Activated CD4-positive, alpha-beta T cell treated with anti-CD3 and anti-CD28 coated beads for 4 hours (primary cell): ENCODE measurements around the gene USP2.

Source experiments
- DNase-seq, 2 donors: peaks; one replicate each; pipeline ENCODE4 v3.0.0-alpha.2; 2020

USP2 gene

DNA sequence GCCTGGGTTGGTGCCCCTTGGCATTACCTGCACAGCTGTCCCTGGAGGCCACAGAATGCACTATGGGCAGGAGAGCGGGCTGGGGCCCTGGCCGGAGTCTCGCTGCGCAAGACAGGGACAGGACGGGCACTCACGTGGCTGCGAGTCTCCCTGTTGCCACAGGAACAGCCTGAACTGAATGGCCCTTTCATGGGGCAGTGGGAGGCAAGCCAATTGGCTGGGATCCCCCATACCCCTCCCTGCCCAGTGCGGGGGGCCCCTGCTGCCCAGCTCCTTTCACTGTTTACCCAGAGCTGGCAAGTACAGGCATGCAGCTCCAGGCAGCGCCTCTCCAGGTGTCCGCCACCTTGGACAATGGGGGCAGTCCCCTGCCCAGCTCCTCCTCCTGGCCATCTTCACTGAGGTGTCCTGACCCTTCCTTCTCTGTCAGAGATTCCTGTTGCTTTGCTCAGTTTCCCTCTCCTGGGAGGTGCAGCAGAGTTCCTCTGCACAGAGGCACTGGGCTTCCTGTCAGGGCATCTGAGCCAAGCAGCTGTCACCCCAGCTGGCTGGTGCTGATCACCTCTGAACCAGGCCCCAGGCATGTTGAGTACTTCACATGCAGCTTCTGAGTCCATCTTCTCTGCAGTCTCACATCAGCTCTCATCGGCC, 5.2 kb downstream of the USP2 start:
- DNase-seq: no peak

DNA sequence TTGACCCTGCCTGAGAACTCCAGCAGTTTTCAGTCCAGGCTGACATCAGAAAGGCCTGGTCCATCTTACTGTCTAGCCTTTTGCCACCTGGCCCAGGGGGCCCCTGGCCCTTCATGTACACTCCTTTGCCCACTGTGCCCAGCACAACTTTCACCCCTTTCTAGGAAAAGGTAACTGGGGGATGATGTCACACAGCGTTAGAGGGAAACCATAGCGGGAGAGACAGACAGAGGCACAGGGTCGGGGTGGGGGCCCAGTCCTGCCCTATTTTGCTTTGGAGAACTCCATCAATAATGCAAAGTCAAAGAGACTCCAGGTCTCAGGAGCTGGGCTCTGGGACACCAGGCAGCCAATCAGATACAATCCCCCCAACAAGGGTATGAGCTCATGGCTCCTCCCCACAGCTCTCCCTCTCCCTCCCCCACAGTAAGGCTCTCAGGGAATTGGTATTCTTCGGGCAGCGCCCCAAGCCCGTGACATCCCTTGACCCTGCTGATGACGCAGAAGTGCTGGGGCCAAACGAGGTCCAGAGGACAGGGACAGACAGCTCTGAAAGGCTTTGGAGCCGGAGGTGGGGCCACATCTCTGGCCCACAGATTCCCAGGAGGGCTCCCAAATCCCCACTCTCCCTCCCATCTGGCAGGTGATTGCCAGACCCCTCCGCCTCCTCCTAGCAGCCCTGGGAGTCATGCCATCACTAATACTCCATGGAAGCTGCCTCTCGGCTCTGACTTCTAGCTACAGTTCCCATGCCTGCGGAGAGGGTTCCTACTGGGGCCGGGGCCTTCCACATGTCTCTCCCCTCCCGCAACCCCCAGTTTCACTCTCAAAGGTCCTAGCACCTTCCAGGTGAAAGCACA, 5.9 kb downstream of the USP2 start:
- no peak for DNase-seq

DNA sequence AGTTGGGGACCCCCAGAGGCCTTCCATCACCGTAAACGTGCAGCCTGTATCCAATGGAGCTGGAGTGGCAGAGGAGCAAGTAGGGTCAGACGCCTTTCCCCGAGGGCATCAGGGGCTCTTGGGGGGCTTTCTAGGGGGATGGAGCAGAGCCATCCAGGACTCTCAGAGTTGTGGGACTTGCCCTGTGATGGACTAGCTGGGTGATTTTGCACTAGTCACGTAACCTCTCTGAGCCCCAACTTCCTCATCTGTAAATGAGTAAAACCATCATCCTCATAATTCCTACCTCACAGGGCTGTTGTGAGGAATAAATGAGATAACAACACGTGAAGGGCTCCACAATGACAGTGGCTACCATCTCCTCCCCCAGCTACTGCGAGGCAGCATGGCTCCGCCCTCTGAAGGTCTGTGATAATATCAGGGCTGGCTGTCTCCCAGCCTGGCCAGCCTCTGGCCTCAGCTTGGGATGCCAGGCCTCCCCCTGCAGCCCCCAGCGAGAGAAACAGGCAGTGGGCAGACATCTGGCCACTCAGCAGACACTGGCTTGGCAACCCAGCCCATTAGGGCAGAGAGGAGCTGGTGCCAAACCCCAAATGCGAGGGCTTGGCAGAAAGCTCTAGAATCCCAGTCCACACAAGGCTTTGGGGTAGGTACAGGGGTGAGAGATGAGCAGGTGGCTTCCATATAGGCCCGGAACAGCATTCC, 6.7 kb downstream of the USP2 start:
- DNase-seq: no peak

DNA sequence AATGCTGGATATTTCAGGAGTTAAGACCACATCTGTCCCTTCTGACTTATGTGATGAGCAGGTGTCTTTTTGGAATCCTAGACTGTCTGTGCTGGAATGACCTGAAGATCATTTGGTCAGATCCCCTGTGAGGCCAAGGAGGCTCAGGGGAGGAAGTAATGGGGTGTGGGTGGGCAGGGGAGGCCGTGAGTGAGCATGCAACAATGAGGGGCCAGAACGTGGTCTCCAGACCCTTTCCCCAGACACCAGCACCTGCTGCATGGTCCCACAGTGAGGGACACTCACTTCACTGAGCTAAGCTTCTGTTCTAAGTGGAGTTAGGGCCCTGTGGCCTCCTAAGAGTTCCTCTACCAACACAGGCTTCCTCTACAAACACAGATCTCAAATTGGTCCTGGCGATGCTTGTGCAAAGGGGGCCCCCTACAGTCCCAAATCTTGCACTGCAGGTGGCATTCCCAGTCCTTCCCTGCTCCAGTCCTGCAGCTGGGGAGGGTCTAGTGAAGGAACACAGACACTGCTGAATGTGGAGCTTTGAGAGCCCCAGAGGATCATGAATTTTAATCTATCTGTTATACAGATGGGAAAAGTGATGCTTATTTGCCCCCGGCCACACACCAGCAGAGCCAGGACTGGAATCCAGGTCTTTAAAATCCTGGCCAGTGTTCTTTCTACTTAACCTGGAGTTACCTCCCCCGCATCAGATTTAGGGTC, 7.4 kb downstream of the USP2 start:
- peak in 1 of 2 donors; percentile 49 for DNase-seq

DNA sequence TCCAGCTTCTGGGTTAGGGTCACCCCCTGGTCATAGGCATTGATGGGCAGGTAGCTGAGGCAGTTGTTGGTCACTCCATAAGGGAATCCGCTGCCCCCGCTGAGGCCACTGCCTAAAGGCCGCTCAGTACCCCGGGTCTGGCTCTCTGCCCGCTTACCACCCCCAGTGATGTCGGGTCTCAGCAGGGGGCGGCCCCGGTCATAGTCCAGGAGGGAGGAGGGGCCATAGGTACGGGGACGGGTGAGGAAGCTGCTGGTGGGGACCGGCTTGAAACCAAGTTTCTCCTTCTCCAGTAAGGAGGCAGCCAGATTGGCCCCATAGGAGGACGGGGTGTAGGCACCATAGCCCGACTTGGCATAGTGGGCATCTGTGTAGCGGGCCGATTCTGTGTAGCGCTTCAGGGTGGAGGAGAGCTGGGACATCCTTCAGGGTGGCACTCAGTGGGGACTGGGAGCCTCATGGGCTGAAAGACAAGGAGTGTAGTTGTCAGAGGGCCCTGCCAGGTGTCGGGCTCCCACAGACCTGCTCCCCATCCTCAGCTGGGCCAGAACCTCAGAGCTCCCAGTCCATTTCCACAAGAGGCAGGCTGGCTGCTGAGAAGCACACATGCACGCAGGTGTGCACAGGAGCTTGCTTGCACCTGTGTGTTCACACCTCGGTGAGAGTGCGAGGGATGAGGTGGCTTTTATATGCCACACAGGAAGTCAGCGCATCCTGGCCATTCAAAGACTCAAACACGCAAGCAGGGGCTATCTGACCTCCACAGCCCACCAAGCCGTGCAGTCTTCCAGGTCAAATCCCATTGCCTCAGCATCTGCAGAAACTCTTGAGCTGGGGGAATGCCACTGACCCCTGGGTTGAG, 8.2 kb downstream of the USP2 start:
- DNase-seq: no peak

DNA sequence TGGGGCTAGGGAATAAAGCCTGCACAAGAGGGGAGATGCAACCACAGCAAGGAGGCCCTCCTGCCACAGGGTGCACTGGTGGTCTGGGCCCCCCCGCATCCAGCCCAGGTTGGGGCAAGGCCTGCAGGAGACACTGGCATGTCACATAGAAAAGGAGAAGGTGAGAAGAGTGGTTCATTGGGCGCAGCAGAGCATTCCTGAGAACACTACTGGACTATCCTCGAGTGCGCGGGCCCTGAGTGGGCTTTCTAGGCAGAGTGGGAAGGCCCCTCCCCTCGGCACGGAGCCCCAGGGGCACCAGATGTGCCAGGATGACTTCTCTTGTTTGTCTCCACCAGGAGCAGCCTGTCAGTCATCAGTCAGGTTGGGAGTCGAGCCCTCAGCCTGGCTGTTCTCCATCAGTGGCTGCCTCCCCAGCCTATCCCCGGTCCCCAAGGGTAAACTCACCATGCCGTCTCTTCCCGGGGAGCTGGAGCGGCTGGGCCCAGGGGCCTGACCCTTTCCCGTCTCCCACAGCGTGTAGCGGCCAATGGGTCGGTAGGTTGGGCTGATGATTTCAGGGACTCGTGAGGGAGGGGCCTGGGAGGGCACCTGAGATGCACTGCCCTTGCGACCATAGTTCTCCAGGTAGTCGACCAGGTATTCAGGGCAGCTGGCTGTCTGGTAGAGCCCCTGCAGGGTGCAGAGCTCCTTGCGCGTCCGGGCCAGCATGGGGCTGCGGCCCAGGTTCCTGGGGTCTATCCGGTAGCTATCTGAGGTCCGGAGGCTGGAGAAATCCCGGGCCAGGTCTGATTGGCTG, 9.0 kb downstream of the USP2 start:
- DNase-seq: no peak

DNA sequence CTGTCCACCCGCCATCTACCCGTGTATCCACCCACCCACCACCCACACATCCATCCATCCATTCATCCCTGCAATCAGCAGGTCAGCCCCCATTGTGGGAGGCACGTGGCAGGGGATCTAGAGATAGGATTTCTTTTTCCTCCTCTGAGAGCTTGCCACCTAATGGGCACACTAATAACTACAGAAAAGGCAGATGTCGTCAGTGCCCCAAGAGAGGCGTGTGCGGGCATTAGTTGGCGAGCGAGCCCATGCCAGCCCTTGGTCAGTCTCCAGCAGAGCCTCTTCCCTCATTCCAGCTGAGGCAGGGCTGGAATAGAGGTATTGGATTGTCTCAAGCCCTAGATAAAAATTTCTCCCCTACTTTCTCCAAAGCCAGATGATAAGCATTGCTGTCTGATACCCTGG, 9.7 kb downstream of the USP2 start:
- no peak for DNase-seq

DNA sequence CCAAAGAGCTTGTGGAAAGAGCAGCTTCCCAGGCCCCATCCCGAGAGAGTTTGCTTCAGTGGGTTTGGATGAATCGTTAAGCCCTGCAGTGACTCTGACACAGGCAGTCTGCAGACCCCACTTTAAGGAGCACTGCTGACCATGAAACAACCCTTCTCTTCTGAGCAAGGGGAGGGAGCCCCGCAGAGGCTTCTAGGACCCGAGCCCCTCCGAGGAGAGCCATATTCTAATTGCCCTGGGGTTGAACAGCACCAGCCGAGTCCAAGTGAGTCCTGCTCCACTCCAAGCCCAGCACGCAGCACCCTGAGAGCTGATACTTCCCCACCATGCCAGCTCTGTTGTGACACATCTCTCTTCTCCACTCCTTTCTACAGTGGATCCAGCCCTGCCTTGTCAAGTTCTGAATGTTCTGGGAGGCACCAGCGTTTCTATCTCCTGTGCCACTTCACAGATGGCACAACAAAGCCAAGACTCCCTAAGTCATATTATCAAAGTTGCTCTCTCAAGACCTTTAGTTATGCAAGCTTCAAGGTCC, 10.4 kb downstream of the USP2 start:
- no peak for DNase-seq

DNA sequence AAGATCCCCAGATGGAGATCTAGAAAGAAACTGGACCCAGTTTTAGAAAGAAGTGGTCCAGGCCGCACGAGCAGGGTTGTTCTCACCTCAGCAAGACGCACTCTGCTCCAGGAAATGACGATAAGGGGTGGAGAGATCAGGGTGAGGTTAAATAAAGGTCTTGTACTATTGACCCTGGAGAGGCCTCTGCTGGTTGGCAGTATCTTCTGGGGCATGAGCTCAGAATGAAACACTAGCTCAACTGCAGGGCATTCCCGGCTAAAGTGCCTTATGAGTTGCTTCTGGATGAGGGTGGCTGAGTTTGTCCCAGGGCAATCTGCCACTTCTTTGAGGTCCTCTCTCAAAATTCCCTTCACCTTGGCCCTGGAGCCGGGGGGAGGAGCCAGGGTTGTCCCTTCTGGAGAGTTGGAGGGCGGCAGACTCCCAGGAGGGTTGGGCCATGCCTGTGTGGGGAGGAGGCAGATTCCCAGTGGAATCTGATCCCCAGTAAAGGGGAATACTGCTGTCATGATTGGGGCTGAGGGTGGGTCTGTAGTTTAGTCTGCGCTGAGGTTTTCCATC, 10.9 kb downstream of the USP2 start:
- DNase-seq: no peak

DNA sequence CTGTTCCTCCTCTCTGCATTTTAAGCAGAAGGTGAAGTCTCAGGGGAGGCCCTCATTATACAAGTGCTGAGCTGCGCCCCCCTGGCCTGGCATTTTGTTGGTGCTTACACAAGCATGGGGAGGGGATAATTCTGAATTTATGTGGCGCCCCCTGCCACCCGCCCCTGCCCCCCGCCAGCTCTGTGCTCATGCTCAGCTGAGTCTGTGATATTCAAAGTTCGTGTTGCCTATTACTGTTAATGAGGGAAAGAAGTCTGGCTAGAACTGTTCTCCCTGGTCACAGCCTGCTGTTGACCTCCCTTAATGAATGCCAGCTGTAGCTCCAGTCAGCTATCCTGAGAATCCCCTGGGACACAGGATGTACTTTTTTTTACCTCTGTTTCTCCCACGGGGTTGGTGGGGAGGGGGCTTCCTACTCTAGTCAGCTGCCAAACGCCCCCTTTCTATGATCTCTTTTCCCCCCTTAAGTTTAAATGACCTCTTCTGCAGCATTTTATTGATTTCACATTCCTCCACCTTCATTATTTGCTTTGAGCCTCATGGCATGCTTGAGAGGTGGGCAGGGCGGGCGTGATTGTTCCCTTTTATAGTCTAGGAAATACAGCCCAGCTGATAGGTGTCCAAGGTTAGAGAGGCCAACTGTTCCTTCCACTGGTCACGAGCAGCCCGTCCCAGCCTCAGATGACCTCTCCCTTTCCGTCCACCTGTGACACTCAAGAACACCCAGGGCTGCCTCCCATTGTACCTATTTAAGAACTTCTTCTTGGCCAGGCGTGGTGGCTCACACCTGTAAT, 12.2 kb downstream of the USP2 start:
- no peak for DNase-seq

DNA sequence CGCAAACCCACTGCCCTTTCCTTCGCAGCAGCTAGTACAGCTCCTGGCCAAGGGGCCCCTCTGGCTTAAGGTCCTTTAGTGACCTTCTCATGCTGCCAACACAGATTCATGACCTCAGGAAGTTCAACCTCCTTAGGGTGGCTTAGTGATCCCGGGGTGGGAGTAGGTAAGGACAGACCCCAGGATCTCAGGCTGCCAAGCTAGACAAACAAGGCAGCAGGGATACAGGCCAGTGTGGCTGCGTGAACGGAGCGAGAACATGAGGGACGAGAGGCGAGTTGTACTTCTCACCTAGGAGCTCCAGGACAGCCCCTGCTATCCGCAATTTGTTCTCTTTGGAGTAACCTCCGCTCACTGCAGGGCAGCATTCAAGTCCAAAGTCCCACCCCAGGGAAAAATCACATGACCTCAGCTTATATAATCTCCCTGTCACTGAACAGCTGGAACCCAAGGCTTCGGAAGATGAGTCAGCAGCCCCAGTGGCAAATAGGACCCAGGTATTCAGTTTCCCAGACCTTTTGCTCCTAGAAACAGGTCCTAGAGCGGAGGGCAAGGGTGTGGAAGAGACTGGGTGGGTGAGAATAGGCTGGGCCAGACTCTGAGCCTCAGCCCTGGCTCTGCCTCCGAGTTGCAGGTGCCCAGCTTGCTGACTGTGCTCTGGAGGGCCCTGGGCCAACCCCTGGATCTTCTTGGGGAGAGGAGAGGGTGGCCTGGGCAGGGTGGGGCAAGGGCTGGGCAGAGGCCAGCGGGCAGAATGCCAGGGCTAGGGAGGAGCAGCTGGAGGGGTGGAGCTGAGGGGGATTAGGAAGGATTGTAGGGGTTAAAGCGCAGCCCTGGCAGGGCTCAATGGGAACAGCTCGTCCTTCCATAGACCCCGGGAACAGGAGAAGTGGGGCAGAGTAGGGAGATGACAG, 13.1 kb downstream of the USP2 start:
- no peak for DNase-seq

DNA sequence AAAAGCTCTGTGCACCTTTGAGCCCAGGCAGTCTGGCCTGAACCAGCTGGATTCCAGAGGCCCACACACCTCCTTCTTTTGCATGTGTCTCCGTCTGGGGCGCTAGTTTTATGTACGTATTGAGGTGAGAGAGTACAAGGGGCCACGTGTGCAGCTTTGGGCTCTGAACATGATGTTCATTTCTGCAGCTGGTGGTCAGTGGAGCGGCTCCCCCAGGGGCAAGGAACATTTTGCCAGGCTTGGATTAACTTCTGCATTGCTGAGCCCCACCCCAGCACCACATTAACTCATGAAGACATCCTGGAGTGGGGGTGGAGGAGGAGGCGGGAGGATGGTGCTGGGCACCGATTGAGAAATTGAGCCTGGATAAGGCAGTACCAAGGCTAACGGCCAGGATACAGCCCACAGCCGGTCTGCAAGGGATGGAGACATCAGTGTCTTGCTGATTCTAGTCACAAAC, 13.8 kb downstream of the USP2 start:
- DNase-seq: no peak

DNA sequence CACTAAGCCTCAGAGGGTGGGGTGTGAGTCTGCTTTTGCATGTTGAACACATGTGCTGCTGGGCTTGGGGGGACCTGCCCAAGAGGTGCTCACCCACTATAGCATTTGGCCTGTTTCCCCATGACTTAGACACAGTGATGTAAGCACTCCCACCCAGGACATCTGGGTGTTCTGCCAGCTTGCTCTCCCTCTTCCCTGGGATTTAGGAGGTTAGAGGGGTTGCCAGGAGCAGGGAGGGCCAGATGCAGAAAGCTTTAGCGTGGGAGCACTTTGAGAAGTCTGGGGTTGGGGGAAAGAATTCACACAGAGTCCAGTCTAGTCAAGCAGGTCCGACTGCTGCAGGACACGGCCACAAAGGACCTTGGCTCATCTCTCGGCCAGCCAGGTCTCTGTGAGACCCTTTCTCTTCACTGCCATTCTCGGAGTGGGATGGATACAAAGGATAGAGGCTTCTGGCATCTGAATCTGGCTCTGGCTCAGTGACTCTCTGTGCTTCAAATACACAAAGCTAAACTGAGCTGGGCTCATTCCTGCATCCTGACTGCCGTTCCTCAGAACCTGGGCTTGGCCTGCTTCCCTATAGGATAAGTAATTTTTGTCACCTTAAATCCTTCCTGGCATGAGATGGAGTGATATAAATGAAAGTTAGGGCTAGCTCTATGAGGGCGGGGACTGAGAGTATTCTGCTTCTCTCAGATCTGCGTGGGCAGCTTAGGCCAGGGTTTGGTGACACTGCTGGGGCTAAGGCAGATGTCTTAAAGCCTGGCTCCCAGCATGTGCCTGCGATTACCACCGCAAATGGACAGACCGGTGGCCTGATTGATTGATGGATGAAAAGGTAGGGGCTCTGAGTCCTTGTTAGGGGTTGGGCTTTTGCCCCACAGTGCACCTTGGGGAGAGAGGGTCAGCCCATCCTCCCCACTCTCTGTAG, 14.5 kb downstream of the USP2 start:
- DNase-seq: no peak

DNA sequence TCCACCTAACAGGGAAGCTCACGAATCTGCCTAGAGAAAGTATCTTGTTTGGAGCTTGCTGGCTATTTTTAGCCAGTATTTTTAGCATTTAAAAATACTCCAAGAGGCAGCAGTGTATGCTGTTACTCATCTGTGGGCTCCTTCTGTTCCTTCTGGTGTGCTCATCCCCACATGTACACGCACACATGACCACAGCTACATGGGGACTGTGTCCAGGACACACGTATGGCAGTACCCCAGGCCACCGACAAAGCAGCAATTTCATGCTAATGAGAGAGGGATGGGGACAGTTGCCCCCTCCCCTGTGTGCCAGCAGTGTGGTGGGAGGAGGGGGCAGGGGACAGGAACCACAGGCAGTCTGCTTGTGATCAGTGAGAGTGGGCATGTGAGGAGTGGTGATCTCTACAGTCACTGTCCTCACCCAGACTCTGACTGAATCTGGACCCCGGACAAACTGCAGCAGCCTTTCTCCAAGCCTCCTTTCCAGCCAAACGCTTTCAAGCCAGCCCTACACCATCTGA, 16.4 kb downstream of the USP2 start:
- no peak for DNase-seq

DNA sequence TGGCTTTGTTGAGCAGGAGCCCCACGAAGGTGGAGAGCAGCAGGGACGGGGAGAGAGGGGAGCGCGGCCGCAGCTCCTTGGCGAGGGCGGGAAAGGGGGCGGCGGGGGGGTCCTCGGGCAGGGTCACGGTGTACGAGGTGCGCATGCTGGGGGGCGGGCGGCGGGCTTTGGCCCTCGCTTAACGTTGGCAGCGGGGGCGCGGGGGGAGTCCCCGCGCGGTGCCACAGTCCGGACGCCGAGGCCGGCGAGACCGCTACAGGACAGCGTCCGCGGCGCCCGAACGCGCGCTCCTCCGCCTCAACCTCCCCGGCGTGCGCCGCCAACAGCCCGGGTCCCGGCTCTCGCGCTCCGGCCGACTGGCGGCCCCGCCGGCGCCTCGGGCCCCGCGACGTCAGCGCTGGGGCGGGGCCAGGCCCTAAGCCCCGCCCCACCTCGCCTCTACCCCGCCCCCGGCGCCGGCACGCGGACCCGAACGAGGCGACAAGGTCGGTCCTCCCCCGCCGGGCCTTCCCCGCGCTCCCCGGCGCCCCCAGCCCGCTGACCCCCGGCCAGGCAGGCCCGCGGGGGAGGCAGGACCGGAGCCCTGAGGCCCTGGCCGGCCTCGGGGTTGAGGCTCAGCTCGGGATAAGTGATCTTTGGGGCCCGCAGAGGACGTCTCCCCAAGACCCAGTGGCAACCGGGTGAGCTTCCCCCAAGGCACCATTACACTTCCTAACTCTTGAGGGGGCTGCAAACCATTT, 17.5 kb downstream of the USP2 start:
- DNase-seq: peak; percentile 56 to 60

DNA sequence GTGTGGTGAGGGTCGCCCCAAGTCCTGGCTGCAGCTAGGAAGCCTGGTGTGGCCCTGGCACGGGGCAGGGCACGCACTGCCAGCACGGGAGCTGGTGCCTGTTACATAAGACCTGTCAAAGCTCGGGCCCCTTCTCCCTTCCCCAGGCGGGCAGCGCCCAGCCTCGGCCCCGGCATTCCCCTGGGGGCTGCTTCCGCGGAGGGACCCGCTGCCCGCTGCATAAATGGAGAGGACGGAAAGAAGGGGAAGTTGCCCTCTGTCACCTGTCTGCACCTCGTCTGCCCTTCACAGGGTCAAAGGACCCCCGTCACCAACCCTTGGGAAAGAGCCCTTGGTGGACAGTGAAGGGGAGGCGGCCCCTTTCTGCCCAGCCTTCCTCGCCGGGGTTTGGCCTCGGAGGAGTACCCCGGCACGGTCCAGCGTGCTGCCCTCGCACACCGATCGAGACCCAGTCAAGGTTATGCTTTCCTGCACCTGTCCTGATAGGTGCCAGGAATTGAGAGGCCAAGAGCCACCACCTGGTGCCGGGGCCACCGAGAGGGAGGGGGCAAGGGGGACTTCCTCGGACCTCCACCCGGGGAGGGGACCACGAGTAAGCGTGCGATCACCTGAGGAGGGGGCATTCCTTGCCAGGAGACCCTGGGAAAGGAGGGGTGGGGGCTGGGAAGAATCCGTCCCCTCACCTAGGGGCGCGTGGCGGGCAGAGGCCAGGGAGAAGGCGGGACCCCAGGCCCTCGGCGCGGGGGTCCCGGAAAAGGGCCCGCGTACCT, 18.2 kb downstream of the USP2 start:
- DNase-seq: no peak
